Hippocampal formation (tissue), 2 donors: ENCODE measurements around the gene ALX3.
A peak's percentile ranks its signal among the peaks of the same experiment; 100 is the strongest.
"Not testable (repeated sequence)": the region's sequence is repeated elsewhere in the genome, so short reads cannot be mapped to it uniquely, and the experiment has no call there.

Source experiments
- DNase-seq, 2 donors: peaks; one replicate each; lab custom pipeline; 2025; lab: John Stamatoyannopoulos, UW

Gene ALX3

GRCh38 chr1:110047463-110047862 lies 23.0 kb downstream of the ALX3 start:
- DNase-seq: no peak

DNA sequence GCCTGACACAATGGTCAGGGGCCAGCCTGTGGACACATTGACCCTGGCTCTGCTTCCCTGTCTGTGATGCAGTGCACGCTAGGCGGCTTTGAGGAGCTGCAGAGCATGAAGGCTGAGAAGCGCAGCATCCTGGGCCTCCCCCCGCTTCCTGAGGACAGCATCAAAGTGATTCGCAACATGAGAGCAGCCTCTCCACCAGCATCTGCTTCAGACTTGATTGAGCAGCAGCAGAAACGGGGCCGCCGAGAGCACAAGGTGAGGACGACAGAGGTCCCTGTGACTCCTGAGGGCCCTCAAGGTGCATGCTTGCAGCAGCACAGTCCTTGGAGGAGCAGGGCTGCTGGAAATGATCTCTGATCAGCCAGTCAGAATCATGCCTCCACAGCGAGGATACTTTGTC lies 27.5 kb downstream of the ALX3 start:
- DNase-seq: no peak

DNA sequence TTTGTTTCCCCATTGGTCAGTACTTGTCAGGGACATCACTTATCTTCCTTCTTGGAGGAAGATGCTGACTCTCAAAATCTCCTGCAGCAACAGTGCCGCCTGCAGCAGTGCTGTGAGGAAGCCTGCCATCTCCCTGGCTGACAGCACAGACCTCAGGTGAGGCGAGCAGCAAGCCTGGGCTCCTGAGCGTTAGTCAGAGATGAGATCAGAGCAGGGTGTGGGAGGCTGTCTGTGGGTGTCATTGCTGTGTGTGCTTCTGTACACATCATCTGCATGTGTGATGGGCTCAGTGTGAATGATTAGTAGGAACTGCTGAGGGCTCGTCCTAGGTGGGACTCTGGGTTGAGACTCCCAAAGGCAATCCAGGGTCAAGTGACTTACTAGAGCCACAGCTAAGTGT lies 29.9 kb downstream of the ALX3 start:
- DNase-seq: no peak

GRCh38 chr1:110039641-110040040 lies 30.8 kb downstream of the ALX3 start:
- DNase-seq: no peak

GRCh38 chr1:110038271-110038670 lies 32.2 kb downstream of the ALX3 start:
- no peak for DNase-seq

DNA sequence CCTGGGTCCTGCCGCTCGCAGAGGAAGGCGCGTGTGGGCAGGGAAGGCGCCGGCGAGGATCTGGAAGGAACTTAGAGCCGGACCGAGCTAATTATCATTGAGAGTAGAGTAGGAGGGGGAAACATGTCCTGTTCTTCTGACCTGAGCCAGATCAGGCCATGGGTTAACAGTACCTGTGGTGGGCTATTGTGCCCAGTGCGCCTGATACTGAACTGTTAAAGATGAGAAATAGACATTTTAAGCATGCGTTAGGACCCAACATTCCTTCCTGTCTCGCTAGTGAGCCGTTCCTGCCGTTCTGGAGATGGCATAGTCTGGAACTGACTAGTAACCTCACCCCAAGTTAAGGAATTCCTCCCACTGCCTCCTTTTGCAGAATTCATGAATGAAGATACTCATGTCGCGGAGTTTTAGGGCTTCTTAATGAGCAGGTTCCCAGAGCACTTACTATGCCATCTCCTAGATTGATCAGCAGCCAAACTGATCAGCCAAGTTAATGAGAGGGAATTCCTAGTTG lies 35.2 kb downstream of the ALX3 start:
- no peak for DNase-seq

DNA sequence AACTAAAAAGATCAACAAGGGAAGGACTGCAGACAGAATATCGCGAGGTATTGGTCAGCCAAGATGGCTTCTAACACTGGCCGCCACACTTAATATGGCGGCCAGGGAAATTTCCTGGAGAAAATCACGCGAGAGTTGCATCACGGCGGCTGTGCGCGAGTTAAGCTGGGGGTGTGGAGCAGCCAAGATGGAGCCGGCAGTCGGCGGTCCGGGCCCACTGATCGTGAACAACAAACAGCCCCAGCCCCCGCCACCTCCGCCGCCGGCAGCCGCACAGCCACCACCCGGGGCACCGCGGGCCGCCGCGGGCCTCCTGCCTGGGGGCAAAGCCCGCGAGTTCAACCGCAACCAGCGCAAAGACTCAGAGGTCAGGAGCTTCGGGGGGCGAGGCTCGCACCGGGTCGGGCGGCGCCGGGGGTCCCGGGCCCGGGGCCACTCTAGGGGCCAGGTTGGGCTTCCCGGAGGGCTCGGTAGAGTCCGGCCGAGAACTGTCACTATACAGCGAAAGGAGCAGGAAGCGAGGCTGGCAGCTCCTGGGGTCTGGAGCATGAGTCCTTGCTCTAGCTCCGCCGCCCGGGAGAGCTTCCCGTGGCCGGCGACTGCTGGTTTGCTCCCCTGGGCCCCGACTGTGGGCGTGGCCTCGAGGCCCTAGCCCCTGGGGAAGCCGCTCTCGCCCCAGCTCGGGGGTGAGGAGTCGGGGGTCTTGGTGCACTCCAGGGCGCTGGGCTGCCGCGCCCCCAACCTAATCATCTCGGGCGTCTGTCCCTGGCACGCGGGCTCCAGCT lies 35.8 kb downstream of the ALX3 start, which contains the start of gene STRIP1:
Gene STRIP1, plus strand, starts transcription at position 174 of the 785 bp plus-strand sequence. Its CDS starts 14 bp downstream, at position 188.
- peak; percentile 81 to 91 for DNase-seq

- no peak for DNase-seq
Observed at GRCh38 chr1:110034040-110034450, 36.4 kb downstream of the ALX3 start.

DNA sequence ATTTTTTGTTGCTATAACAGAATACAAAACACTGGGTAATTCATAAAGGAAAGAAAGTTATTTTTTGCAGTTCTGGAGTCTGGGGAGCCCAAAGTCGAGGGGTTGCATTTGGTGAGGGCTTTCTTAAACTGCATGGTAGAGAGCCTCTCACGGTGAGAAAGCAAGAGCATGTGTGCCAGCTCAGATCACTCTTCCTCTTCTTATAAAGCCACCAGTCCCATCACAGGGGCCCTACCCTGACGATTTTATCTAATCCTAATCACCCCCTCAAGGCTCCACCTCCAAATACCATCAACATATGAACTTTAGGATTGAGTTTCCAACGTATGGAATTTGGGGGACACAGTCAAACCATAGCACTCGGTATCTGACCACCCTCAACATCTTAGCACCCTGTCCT lies 37.1 kb downstream of the ALX3 start:
- DNase-seq: no peak

DNA sequence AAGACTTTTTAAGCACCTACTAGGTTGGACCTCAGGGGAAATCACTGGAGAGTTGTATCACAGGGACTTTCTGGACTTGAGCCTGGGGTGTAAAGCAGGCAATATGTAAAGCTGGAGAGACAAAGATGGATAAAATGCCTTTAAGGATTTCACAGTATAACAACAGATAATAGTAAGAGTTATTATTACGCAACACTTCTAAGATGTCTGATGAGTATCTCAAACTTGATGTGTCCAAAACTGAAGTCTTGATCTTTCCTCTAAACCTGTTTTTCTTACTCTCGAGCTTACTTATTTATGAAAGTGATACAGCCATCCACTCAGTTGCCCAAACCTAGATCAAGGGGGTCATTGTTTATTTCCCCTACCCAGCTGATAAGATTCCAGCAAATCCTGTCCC lies 38.1 kb downstream of the ALX3 start:
- DNase-seq: no peak

GRCh38 chr1:110030687-110031086 lies 39.8 kb downstream of the ALX3 start:
- DNase-seq: not testable (repeated sequence)

DNA sequence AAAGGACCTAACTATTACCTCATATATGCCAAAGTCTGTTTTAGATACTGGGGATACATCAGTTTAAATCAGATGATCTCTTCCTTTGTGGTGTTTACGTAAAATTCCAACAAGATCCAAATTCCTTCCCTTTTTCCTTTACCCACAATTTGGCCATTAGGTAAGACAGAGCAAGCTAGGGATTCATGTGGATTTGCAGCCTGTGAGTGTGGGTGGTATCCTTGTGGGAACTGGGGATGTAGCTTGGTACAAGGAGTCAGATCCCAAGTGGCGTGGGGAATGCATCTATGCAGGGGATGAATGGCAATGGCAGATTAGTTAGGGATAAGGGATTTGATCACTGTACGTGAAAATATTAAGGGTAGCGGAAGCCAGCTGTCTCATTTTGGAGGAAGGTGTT lies 45.9 kb downstream of the ALX3 start:
- no peak for DNase-seq

GRCh38 chr1:110021285-110021684 lies 49.2 kb downstream of the ALX3 start:
- DNase-seq: no peak

DNA sequence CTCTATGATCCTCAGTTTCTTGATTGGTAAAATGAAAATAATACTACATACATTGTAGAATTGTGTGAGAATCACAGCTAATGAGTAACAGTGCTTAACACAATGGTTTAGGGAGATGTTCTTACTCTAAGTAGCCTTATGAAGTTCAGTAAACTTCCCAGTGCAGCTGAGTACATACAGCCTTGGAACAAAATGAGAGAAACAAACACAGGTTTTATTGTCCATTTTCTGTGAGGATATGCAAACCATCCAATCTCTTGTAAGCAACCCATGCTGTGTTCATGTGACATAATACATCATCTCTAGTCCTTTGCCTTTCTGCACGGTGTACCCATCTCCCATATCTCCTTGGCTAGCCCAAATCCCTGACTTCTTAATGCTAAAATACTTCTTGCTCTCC lies 50.7 kb downstream of the ALX3 start:
- no peak for DNase-seq

DNA sequence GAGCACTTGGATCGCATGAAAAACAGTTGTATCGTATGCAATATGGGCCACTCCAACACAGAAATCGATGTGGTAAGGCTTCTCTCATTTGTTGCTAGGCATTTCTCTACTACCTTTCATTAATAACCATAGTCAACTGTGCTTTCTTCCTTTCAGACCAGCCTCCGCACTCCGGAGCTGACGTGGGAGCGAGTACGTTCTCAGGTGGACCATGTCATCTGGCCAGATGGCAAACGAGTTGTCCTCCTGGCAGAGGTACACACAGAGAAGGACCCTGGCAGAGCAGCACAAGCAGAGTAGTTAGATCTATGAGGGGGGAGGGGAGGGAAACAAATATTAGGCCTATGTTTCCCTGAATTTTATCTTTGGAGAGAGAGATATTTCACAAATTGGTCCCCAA lies 52.1 kb downstream of the ALX3 start:
- no peak for DNase-seq

DNA sequence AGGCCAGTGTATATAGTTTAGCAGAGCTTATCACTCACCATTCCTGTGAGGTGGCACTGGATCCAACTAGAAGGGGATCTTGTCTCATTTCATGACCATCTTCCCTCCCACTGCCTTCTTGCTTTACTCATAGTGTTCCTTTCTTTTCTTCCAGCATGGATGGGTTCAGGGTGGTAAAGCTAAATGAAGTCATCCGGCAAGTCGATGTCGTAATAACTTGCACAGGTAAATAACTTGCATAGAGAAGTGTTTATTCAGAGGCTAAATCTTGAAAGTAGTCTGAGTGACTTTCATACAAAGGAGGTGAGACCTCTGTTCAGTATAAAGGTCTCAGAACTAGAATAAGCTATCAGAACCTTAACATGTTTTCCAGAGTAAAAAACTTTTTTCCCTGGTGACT lies 52.7 kb downstream of the ALX3 start:
- DNase-seq: no peak

GRCh38 chr1:110012100-110012780 lies 58.2 kb downstream of the ALX3 start:
- no peak for DNase-seq

GRCh38 chr1:110011527-110012041 lies 58.9 kb downstream of the ALX3 start:
- DNase-seq: peak in 1 of 2 donors; percentile 49
